Activated CD8-positive, alpha-beta memory T cell treated with anti-CD3 and anti-CD28 coated beads, Interleukin-2, amount 50 U/mL, for 1 hour (primary cell): ENCODE measurements around the gene ARSG.

Experiments used
- DNase-seq: peaks from one replicate; pipeline ENCODE4 v3.0.0-alpha.2; 2020; ENCODE audit errors: extremely low read depth

ARSG gene

GRCh38 chr17:68378268-68379176 lies 87.2 kb downstream of the ARSG start:
- DNase-seq, result no peak

- DNase-seq, result no peak
Observed at GRCh38 chr17:68379177-68379510, 87.8 kb downstream of the ARSG start.

- no peak for DNase-seq
Observed at GRCh38 chr17:68379692-68380677, 88.7 kb downstream of the ARSG start.

- DNase-seq, result no peak
Observed at GRCh38 chr17:68381076-68381900, 90.0 kb downstream of the ARSG start.

- DNase-seq, result no peak
Observed at GRCh38 chr17:68382582-68383085, 91.3 kb downstream of the ARSG start.

- no peak for DNase-seq
Observed at GRCh38 chr17:68383120-68383442, 91.8 kb downstream of the ARSG start.

- no peak for DNase-seq
Observed at GRCh38 chr17:68383443-68384321, 92.4 kb downstream of the ARSG start.

GRCh38 chr17:68384471-68384870 lies 93.2 kb downstream of the ARSG start:
- DNase-seq, result no peak

- no peak for DNase-seq
Observed at GRCh38 chr17:68384941-68385340, 93.6 kb downstream of the ARSG start.

- DNase-seq, result no peak
Observed at GRCh38 chr17:68385490-68386215, 94.4 kb downstream of the ARSG start.

GRCh38 chr17:68387435-68388218 lies 96.3 kb downstream of the ARSG start:
- DNase-seq, result no peak

GRCh38 chr17:68389041-68389440 lies 97.7 kb downstream of the ARSG start:
- no peak for DNase-seq

GRCh38 chr17:68390888-68391545 lies 99.7 kb downstream of the ARSG start:
- no peak for DNase-seq

GRCh38 chr17:68391561-68392268 lies 100.4 kb downstream of the ARSG start:
- no peak for DNase-seq

- no peak for DNase-seq
Observed at GRCh38 chr17:68394608-68395331, 103.5 kb downstream of the ARSG start.

GRCh38 chr17:68396226-68397107 lies 105.2 kb downstream of the ARSG start:
- no peak for DNase-seq
